ENCODE results near the gene AFG1L.

Gene AFG1L

GRCh38 chr6:108435391-108435790, 140.5 kb downstream of the AFG1L start:
- TF ChIP-seq, protein P1, sequence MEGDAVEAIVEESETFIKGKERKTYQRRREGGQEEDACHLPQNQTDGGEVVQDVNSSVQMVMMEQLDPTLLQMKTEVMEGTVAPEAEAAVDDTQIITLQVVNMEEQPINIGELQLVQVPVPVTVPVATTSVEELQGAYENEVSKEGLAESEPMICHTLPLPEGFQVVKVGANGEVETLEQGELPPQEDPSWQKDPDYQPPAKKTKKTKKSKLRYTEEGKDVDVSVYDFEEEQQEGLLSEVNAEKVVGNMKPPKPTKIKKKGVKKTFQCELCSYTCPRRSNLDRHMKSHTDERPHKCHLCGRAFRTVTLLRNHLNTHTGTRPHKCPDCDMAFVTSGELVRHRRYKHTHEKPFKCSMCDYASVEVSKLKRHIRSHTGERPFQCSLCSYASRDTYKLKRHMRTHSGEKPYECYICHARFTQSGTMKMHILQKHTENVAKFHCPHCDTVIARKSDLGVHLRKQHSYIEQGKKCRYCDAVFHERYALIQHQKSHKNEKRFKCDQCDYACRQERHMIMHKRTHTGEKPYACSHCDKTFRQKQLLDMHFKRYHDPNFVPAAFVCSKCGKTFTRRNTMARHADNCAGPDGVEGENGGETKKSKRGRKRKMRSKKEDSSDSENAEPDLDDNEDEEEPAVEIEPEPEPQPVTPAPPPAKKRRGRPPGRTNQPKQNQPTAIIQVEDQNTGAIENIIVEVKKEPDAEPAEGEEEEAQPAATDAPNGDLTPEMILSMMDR (conservative IDR thresholded peaks at IDR 0.05): no peak
- H3K27ac ChIP-seq: no peak overlapping the region

DNA sequence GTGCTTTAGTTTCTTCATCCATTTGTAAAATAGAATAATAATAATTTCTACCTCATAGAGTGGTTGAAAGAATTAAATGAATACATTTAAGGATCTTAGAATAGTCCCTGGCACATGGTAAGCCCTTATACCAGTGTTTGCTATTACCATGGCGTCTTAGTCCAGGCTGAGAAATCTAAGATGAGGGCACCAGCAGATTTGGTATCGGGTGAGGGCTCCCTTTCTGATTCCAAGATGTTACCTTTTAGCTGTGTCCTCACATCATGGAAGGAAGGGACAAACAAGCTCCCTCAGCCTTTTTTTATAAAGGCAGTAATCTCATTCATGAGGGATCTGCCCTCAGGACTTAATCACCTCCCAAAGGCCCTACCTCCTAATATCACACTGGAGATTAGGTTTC, 141.9 kb downstream of the AFG1L start:
- H3K27ac ChIP-seq: no peak overlapping the region
- TF ChIP-seq, protein P1 (conservative IDR thresholded peaks at IDR 0.05): no peak

DNA sequence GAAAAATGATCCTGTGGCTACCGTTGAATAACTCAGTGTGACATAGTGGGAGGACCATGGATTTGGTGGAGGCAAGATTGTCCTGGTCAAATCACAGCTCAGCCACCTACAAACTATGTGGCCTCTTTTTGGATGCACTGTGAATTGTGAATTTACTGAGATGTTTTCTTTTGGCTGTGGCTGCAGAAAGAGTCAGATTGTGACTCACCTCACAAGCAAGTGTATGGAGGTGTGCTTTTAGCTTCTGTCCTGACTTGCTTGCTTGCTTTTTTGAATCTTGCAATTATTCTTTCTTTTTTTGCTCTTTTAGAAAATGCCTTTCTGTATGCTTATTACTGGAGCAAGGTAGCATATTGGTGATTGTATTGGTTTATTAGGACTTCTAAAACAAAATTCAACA, 143.0 kb downstream of the AFG1L start:
- TF ChIP-seq, protein P1 (conservative IDR thresholded peaks at IDR 0.05): no peak
- H3K27ac ChIP-seq: no peak overlapping the region

- TF ChIP-seq, protein P1 (conservative IDR thresholded peaks at IDR 0.05): no peak
- no peak overlapping the region for H3K27ac ChIP-seq
Measured at GRCh38 chr6:108438918-108439317, 144.1 kb downstream of the AFG1L start.

DNA sequence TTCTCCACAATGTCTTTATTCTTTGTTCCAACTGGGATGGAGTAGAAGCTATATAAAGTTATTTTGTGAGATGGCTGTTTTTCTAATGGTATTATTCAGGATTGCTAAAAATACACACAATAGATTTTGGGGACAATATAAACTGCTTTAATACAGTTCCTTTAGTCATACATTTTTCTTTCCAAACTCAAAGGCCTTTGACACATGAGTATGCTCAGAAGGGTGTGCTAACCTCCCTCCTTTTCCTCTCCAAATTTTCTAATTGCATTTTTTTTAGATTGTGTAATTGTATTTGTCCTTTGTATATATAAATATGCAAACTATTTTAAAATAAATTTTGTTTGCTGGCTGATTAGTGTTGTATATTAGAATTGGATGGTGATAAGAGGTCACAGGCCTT, 146.3 kb downstream of the AFG1L start:
- TF ChIP-seq, protein P1 (conservative IDR thresholded peaks at IDR 0.05): no peak
- no peak overlapping the region for H3K27ac ChIP-seq

GRCh38 chr6:108442770-108443520, 148.1 kb downstream of the AFG1L start:
- TF ChIP-seq, protein P1 (conservative IDR thresholded peaks at IDR 0.05): no peak
- no peak overlapping the region for H3K27ac ChIP-seq

DNA sequence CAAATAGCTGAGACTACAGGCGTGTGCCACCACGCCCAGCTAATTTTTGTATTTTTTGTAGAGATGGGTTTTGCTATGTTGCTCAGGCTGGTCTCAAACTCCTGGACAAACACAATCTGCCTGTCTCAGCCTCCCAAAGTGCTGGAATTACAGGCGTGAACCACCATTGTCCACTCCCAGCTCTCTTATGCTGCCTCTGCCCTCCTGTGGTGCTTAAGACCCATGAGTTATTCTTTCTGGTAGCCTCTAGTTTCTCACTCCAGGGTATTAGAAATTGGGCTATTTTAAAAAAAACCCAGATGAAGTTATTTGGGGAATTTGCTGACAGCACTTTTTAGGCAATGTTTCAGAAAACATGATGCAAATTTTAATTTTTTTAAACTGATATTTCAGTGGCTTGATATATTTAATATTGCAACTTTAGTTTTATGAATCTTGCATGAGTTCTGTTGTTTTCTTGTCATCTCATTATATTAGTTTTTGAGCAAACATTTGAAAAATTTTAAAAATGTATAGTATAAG, 151.8 kb downstream of the AFG1L start:
- no peak overlapping the region for H3K27ac ChIP-seq
- TF ChIP-seq, protein P1 (conservative IDR thresholded peaks at IDR 0.05): no peak
